Naive B cell (primary cell): ENCODE data around the gene OR10T2. TPM values are rescaled to one million over a fixed set of nuclear protein-coding genes. Genes with fewer than 3 reads are reported as not detected.
A peak's percentile ranks its signal among the peaks of the same experiment; 100 is the strongest.
"Not testable (repeated sequence)": the region's sequence is repeated elsewhere in the genome, so short reads cannot be mapped to it uniquely, and the experiment has no call there.

Experiments
- ATAC-seq, 2 donors: fragments of 150-1000 bp; cut with Tn5 transposase; 2 replicates each; pipeline ENCODE4 v1.10.0; 2021; ENCODE audit warnings: low read depth in 2 of 2, mild to moderate bottlenecking in 2 of 2, moderate library complexity in 2 of 2
- DNase-seq: peaks from one replicate; pipeline ENCODE4 v3.0.0; 2022
- H3K27ac Mint-ChIP-seq, 6 donors: one replicate each; pipeline ENCODE4 v1.8.0; 2020 to 2022; ENCODE audit warnings: mild to moderate bottlenecking in 6 of 6, mixed read lengths in 6 of 6, moderate library complexity in 5 of 6, inconsistent platforms in 2 of 6
- H3K27me3 Mint-ChIP-seq, 3 donors: one replicate each; pipeline ENCODE4 v1.8.0; 2021 to 2022; ENCODE audit warnings: mixed read lengths in 3 of 3, mild to moderate bottlenecking in 1 of 3
- H3K36me3 Mint-ChIP-seq, 2 donors: one replicate each; pipeline ENCODE4 v1.8.0; 2020 to 2022; ENCODE audit warnings: mixed read lengths in 2 of 2, inconsistent platforms in 1 of 2, mild to moderate bottlenecking in 1 of 2
- H3K4me1 Mint-ChIP-seq, 3 donors: one replicate each; pipeline ENCODE4 v1.8.0; 2020 to 2022; ENCODE audit warnings: mixed read lengths in 3 of 3, inconsistent platforms in 1 of 3, mild to moderate bottlenecking in 1 of 3, moderate library complexity in 1 of 3
- H3K4me3 Mint-ChIP-seq, 8 donors: one replicate each; pipeline ENCODE4 v1.8.0; 2020 to 2022; ENCODE audit warnings: mild to moderate bottlenecking in 8 of 8, mixed read lengths in 8 of 8, moderate library complexity in 8 of 8, inconsistent platforms in 2 of 8
- H3K9me3 Mint-ChIP-seq, 7 donors: one replicate each; pipeline ENCODE4 v1.8.0; 2020 to 2022; ENCODE audit warnings: mixed read lengths in 7 of 7, mild to moderate bottlenecking in 5 of 7, inconsistent platforms in 2 of 7, moderate library complexity in 1 of 7
- polyA plus RNA-seq, 6 donors: library from polyadenylated mRNA; unstranded; fragments of 300-500 nt; fragmentation: Illumina TruSeq; gene quantifications; one replicate each; pipeline ENCODE4 v1.2.3, GENCODE V29; 2021; ENCODE audit warnings: low read depth in 6 of 6

The OR10T2 gene
- polyA plus RNA-seq, 6 donors from 2014 or later: not detected

GRCh38 chr1:158391099-158391498, 8.2 kb downstream of the OR10T2 start:
- Mint-ChIP-seq H3K9me3 (peaks cover 0 to 13% (median 3%) of the 10 kb centered on the region in 7 donors), H3K27ac (peak overlapping the region in 2 of 6 donors; percentile 42 to 61), H3K27me3 (no peaks in the 10 kb centered on the region), H3K4me3 (no peak overlapping the region), H3K36me3 (no peaks in the 10 kb centered on the region), H3K4me1 (peaks cover 16 to 30% (median 22%) of the 10 kb centered on the region in 3 donors)
- no peak for DNase-seq
- no peak for ATAC-seq

DNA sequence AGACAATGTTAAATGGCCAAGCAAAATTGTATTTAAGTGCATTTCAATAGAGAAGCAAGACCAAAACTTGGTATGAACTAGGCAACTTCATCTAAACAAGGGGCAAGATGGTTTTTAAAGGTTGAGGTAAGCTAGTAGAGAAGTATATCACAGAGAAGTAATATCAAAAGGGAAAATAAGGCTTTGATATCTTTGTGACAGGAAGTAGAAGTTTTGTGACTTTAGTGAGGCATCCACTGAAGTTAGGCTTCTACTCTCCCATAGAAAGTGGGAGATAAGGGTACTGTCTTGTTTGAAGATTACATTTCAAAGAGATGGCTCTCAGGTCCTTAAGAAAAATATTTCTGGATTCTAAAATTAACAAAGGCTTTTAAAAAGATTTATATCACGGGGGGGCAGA, 8.9 kb downstream of the OR10T2 start:
- Mint-ChIP-seq H3K36me3 (no peaks in the 10 kb centered on the region), H3K27me3 (no peaks in the 10 kb centered on the region), H3K27ac (peak overlapping the region in 4 of 6 donors; percentile 16 to 61 (median 50)), H3K4me3 (no peak overlapping the region), H3K9me3 (peaks cover 0 to 16% (median 3%) of the 10 kb centered on the region in 7 donors), H3K4me1 (peaks cover 13 to 24% (median 16%) of the 10 kb centered on the region in 3 donors)
- no peak for ATAC-seq
- no peak for DNase-seq

- Mint-ChIP-seq H3K36me3 (peaks cover 3 to 31% of the 10 kb centered on the region in 2 donors), H3K9me3 (peaks cover 7 to 39% (median 25%) of the 10 kb centered on the region in 7 donors), H3K4me3 (no peak overlapping the region), H3K27ac (peak overlapping the region in 1 of 6 donors; percentile 4), H3K4me1 (peaks cover 8 to 10% (median 9%) of the 10 kb centered on the region in 3 donors), H3K27me3 (peaks cover 0 to 30% (median 9%) of the 10 kb centered on the region in 3 donors)
- ATAC-seq (no peak), DNase-seq (no peak)
Measured at GRCh38 chr1:158374860-158375259, 24.4 kb downstream of the OR10T2 start.

DNA sequence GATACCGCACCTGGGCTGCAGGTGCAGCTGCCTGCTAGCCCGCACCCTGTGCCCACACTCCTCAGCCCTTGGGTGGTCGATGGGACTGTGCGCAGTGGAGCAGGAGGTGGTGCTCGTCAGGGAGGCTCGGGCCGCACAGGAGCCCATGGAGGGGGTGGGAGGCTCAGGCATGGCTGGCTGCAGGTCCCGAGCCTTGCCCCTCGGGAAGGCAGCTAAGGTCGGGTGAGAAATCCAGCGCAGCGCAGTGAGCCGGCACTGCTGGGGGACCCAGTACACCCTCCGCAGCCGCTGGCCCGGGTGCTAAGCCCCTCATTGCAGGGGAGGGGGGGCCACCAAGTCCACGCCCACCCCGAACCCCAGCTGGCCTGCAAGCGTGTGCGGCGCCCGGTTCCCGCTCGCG, 25.2 kb downstream of the OR10T2 start:
- H3K27me3 Mint-ChIP-seq: peaks cover 0 to 30% (median 8%) of the 10 kb centered on the region in 3 donors
- H3K4me1 Mint-ChIP-seq: peaks cover 8 to 10% (median 9%) of the 10 kb centered on the region in 3 donors
- not testable (repeated sequence) for ATAC-seq, DNase-seq, H3K27ac Mint-ChIP-seq, H3K4me3 Mint-ChIP-seq
- H3K9me3 Mint-ChIP-seq: peaks cover 7 to 39% (median 27%) of the 10 kb centered on the region in 7 donors
- H3K36me3 Mint-ChIP-seq: peaks cover 3 to 31% of the 10 kb centered on the region in 2 donors

- H3K4me1 Mint-ChIP-seq: peaks cover 8 to 10% (median 9%) of the 10 kb centered on the region in 3 donors
- H3K9me3 Mint-ChIP-seq: peaks cover 9 to 34% (median 28%) of the 10 kb centered on the region in 7 donors
- DNase-seq (no peak), ATAC-seq (no peak)
- H3K27ac Mint-ChIP-seq: no peak overlapping the region
- H3K36me3 Mint-ChIP-seq: peaks cover 0 to 34% of the 10 kb centered on the region in 2 donors
- peaks cover 0 to 16% (median 2%) of the 10 kb centered on the region in 3 donors for H3K27me3 Mint-ChIP-seq
- no peak overlapping the region for H3K4me3 Mint-ChIP-seq
Measured at GRCh38 chr1:158371188-158371953, 27.9 kb downstream of the OR10T2 start.

GRCh38 chr1:158366783-158367182, 32.5 kb downstream of the OR10T2 start:
- no peaks in the 10 kb centered on the region for H3K4me1 Mint-ChIP-seq
- H3K4me3 Mint-ChIP-seq: no peak overlapping the region
- H3K36me3 Mint-ChIP-seq: peaks cover 0 to 21% of the 10 kb centered on the region in 2 donors
- peaks cover 0 to 20% (median 9%) of the 10 kb centered on the region in 3 donors for H3K27me3 Mint-ChIP-seq
- DNase-seq (no peak), ATAC-seq (no peak)
- H3K27ac Mint-ChIP-seq: no peak overlapping the region
- H3K9me3 Mint-ChIP-seq: peaks cover 4 to 29% (median 14%) of the 10 kb centered on the region in 7 donors

DNA sequence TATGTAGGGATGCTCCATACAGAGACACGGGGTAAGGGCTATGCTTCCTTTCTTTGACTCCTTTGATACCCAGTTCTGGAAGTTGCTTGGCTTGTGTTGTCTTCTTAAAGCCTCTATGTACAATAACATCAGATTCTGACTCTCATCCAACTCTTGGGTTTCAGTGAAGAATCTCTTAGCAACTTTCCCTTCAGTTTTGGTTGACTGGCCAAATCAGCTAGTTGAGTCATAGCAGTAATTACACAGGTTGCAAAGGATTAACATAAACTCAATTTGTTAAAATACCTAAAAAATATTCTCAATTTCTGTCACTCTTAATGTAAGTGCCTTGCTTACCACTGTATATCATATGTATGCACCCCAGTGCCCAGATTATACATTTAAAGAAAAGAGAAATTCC, 36.3 kb downstream of the OR10T2 start:
- Mint-ChIP-seq H3K4me3 (no peak overlapping the region), H3K9me3 (peaks cover 0 to 13% (median 5%) of the 10 kb centered on the region in 7 donors), H3K27ac (no peak overlapping the region), H3K36me3 (peaks cover 0 to 7% of the 10 kb centered on the region in 2 donors), H3K27me3 (peaks cover 0 to 15% (median 9%) of the 10 kb centered on the region in 3 donors), H3K4me1 (no peaks in the 10 kb centered on the region)
- DNase-seq (no peak), ATAC-seq (no peak)

GRCh38 chr1:158362482-158362881, 36.8 kb downstream of the OR10T2 start:
- Mint-ChIP-seq H3K4me1 (no peaks in the 10 kb centered on the region), H3K4me3 (no peak overlapping the region), H3K27ac (no peak overlapping the region), H3K36me3 (peaks cover 0 to 7% of the 10 kb centered on the region in 2 donors), H3K9me3 (peaks cover 0 to 13% (median 4%) of the 10 kb centered on the region in 7 donors), H3K27me3 (peaks cover 0 to 12% (median 9%) of the 10 kb centered on the region in 3 donors)
- no peak for DNase-seq
- no peak for ATAC-seq

- Mint-ChIP-seq H3K27me3 (peaks cover 0 to 14% (median 0%) of the 10 kb centered on the region in 3 donors), H3K9me3 (peaks cover 0 to 6% (median 0%) of the 10 kb centered on the region in 7 donors), H3K4me3 (no peak overlapping the region), H3K4me1 (peaks cover 19 to 24% (median 21%) of the 10 kb centered on the region in 3 donors), H3K27ac (no peak overlapping the region), H3K36me3 (no peaks in the 10 kb centered on the region)
- DNase-seq: no peak
- ATAC-seq: no peak
Measured at GRCh38 chr1:158357441-158357840, 41.8 kb downstream of the OR10T2 start.

DNA sequence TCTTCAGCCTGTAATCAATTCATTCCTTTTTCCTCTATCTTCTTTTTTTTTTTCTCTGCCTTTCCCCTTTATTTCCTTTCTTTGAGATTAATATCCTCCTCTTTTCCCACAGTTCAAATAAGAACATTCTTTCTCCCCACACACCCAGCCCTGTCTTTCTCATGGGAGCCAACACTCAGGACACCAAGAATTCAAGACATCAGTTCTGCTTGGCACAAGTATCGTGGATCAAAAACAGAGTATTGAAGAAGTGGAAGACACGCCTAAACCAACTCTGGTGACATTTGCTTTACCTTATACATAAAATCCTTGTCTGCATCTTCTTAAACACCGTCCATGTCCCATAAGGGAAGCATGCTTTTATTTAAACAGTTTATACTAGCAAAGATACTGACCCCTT, 42.6 kb downstream of the OR10T2 start:
- ATAC-seq (no peak), DNase-seq (no peak)
- H3K9me3 Mint-ChIP-seq: peaks cover 0 to 1% (median 0%) of the 10 kb centered on the region in 7 donors
- no peaks in the 10 kb centered on the region for H3K36me3 Mint-ChIP-seq
- peaks cover 19 to 24% (median 21%) of the 10 kb centered on the region in 3 donors for H3K4me1 Mint-ChIP-seq
- H3K27ac Mint-ChIP-seq: peak overlapping the region in 1 of 6 donors; percentile 34
- H3K4me3 Mint-ChIP-seq: no peak overlapping the region
- H3K27me3 Mint-ChIP-seq: peaks cover 0 to 14% (median 0%) of the 10 kb centered on the region in 3 donors

- peak overlapping the region in 1 of 6 donors; percentile 9 for H3K27ac Mint-ChIP-seq
- no peak overlapping the region for H3K4me3 Mint-ChIP-seq
- no peak for DNase-seq
- no peaks in the 10 kb centered on the region for H3K36me3 Mint-ChIP-seq
- H3K27me3 Mint-ChIP-seq: peaks cover 0 to 14% (median 0%) of the 10 kb centered on the region in 3 donors
- peaks cover 19 to 24% (median 21%) of the 10 kb centered on the region in 3 donors for H3K4me1 Mint-ChIP-seq
- H3K9me3 Mint-ChIP-seq: no peaks in the 10 kb centered on the region
- no peak for ATAC-seq
Measured at GRCh38 chr1:158355773-158356285, 43.4 kb downstream of the OR10T2 start.

- Mint-ChIP-seq H3K36me3 (no peaks in the 10 kb centered on the region), H3K4me1 (peaks cover 19 to 24% (median 21%) of the 10 kb centered on the region in 3 donors), H3K27ac (peak overlapping the region in 4 of 6 donors; percentile 10 to 94 (median 64)), H3K9me3 (no peaks in the 10 kb centered on the region), H3K4me3 (peak overlapping the region in 1 of 8 donors; percentile 20), H3K27me3 (peaks cover 0 to 14% (median 0%) of the 10 kb centered on the region in 3 donors)
- no peak for ATAC-seq
- no peak for DNase-seq
Measured at GRCh38 chr1:158354255-158354654, 45.0 kb downstream of the OR10T2 start.

DNA sequence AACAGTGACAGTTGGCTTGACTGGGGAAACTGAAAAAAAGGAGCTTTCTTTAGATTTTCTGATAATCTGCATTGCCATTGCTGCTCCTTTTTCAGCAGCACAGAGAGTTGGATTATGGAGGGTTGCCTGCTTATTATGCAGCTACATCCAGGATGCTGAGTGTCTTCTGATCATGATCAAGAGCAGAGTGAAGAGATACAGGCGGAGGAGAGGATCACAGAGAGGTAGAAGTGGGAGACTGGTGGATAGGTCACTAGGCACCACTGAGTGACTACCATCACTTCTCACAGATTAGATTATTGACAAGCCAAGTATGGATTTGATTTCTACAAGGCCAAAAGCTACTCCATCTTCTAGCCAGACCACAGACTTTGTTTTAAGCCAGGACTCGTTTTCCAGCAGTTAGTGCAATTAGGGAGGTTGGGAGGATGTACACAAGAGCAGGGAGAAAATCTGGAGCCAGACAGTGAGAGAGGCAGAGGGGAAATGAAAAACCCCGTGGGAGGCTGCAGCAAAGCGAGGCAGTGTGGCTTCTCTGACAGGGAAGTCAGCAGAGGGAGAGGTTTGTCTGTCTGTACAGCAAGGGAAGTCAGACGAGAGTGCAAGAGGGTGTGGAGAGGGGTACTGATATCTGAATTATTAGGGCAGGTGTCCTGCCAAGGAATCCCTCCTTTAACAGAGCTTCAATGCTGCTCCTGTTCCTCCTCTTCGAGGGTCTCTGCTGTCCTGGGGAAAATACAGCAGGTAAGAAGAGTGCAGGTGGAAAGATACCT, 45.8 kb downstream of the OR10T2 start, which contains the start of gene CD1E:
CD1E (plus strand) TSS at position 592 of the 773 bp plus-strand sequence; CDS start at position 687, 95 bp downstream.
- DNase-seq: no peak
- H3K4me3 Mint-ChIP-seq: peak within 1 kb of the TSS in 6 of 8 donors; percentile 6 to 69 (median 22)

More for the DNA sequence above, 45.8 kb downstream of the OR10T2 start, which contains the start of gene CD1E:
- H3K4me1 Mint-ChIP-seq: peaks cover 19 to 24% (median 21%) of the 10 kb centered on the region in 3 donors
- peak; percentile 47 to 56 for ATAC-seq
- peaks cover 0 to under 1% (median 0%) of the 10 kb centered on the region in 7 donors for H3K9me3 Mint-ChIP-seq
- H3K27ac Mint-ChIP-seq: peak within 1 kb of the TSS in 5 of 6 donors; percentile 10 to 94 (median 54)
- no peaks in the 10 kb centered on the region for H3K36me3 Mint-ChIP-seq
- peaks cover 0 to 14% (median 0%) of the 10 kb centered on the region in 3 donors for H3K27me3 Mint-ChIP-seq
